Esophagus squamous epithelium (tissue), 5 donors: ENCODE results near the gene KCTD7. TPM values are rescaled to one million over a fixed set of nuclear protein-coding genes. Genes with fewer than 3 reads are reported as not detected.
"Not testable (repeated sequence)": the region's sequence is repeated elsewhere in the genome, so short reads cannot be mapped to it uniquely, and the experiment has no call there.

ENCODE experiments used
- DNase-seq: peaks from one replicate; lab custom pipeline; 2025; lab: John Stamatoyannopoulos, UW
- H3K27ac ChIP-seq, 4 donors: fragments of 200-600 bp; sonication (generic); one replicate each; pipeline ENCODE4 v1.5.1; 2016 to 2019; ENCODE audit warnings: mild to moderate bottlenecking in 1 of 4
- H3K27me3 ChIP-seq, 4 donors: fragments of 200-600 bp; sonication (generic); 1 replicate in 3 of 4; 2 replicates in 1 of 4; pipeline versions ENCODE4 v1.5.1 to v1.6.0; 2017 to 2021; ENCODE audit warnings: antibody characterized with exemption in 1 of 4
- H3K36me3 ChIP-seq, 3 donors: fragments of 200-600 bp; sonication (generic); one replicate each; pipeline ENCODE4 v1.5.1; 2016 to 2019
- H3K4me1 ChIP-seq, 3 donors: fragments of 200-600 bp; sonication (generic); one replicate each; pipeline ENCODE4 v1.5.1; 2017 to 2019
- H3K4me3 ChIP-seq, 4 donors: fragments of 200-600 bp; sonication (generic); 1 replicate in 3 of 4; 2 replicates in 1 of 4; pipeline ENCODE4 v1.5.1; 2016 to 2019; ENCODE audit warnings: mild to moderate bottlenecking in 2 of 4, moderate library complexity in 1 of 4
- H3K9me3 ChIP-seq, 3 donors: fragments of 200-600 bp; sonication (generic); one replicate each; pipeline ENCODE4 v1.5.1; 2016 to 2019
- POLR2A ChIP-seq, 4 donors: fragments of 450-650 bp; IDR thresholded peaks; one replicate each; pipeline ENCODE4 v1.6.1; 2017; ENCODE audit warnings: antibody characterized with exemption in 4 of 4, mild to moderate bottlenecking in 4 of 4, moderate library complexity in 3 of 4
- WGBS, 2 donors: methylation state at CpG; one replicate each; pipeline ENCODE4 v1.1.5; 2018; 5-methylcytosine and 5-hydroxymethylcytosine counted together
- intact Hi-C: fragments of 100-400 bp; cut with DNase I; formaldehyde crosslinking; loops from one replicate; pipeline ENCODE4 v1.15.0; 2022
- total RNA-seq, 4 donors: library from RNA; depleted of rRNA; stranded (reverse); fragments of >200 nt; gene quantifications; one replicate each; pipeline ENCODE4 v1.1.0, GENCODE V29; 2016
- TF ChIP-seq, protein P1 (sequence below), 6 experiments: fragments of 450-650 bp in 4 of 6; fragments of 200-600 bp in 2 of 6; sonication (generic) in 2 of 6; IDR thresholded peaks; one replicate each; pipeline ENCODE4 v1.5.1; 2016 to 2019; ENCODE audit warnings: antibody characterized with exemption in 6 of 6, mild to moderate bottlenecking in 4 of 6, moderate library complexity in 4 of 6
- donor health status: DM: yes; HTN: yes; CAD: no.

KCTD7 gene
- total RNA-seq, 4 donors from 2014 or later, result 0.99 to 6.1 (median 3.5) TPM

DNA sequence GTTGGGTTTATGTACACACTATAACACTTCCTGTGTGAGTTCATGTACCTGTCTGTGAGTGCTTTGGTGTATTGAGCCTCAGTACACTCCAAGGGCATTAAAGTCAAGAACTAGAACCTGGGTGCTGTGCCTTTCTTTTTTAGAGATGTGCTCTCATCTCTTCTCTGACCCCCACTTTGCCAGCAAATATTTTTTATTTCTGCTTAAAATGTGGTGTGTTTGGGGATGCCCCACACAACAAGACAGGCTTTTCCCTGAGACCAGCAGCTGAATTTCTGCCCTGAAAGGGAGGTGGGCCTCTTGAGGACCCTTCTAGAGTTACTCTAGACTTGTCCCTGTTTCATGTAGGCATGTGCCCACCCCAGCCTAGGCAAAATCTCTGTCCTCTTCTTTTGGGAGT lies 14.3 kb downstream of the KCTD7 start:
- Histone ChIP-seq H3K9me3 (no peaks in the 10 kb centered on the region), H3K4me1 (peaks cover 0 to 8% (median 0%) of the 10 kb centered on the region in 3 donors), H3K27me3 (no peaks in the 10 kb centered on the region), H3K4me3 (no peak overlapping the region), H3K36me3 (peaks cover 13 to 87% (median 16%) of the 10 kb centered on the region in 3 donors), H3K27ac (no peak overlapping the region)
- intact Hi-C loops, result no loop called here
- DNase-seq, result no peak
- TF ChIP-seq, protein P1, sequence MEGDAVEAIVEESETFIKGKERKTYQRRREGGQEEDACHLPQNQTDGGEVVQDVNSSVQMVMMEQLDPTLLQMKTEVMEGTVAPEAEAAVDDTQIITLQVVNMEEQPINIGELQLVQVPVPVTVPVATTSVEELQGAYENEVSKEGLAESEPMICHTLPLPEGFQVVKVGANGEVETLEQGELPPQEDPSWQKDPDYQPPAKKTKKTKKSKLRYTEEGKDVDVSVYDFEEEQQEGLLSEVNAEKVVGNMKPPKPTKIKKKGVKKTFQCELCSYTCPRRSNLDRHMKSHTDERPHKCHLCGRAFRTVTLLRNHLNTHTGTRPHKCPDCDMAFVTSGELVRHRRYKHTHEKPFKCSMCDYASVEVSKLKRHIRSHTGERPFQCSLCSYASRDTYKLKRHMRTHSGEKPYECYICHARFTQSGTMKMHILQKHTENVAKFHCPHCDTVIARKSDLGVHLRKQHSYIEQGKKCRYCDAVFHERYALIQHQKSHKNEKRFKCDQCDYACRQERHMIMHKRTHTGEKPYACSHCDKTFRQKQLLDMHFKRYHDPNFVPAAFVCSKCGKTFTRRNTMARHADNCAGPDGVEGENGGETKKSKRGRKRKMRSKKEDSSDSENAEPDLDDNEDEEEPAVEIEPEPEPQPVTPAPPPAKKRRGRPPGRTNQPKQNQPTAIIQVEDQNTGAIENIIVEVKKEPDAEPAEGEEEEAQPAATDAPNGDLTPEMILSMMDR (IDR thresholded peaks at IDR 0.05), result no peak
- no peak for TF ChIP-seq POLR2A (IDR thresholded peaks at IDR 0.05)

- intact Hi-C loops, result no loop called here
- no peaks in the 10 kb centered on the region for H3K9me3 ChIP-seq
- no peak overlapping the region for H3K27ac ChIP-seq
- TF ChIP-seq, protein P1 (IDR thresholded peaks at IDR 0.05), result no peak
- no peak for TF ChIP-seq POLR2A (IDR thresholded peaks at IDR 0.05)
- H3K36me3 ChIP-seq, result peaks cover 13 to 82% (median 15%) of the 10 kb centered on the region in 3 donors
- H3K27me3 ChIP-seq, result no peaks in the 10 kb centered on the region
- no peak overlapping the region for H3K4me3 ChIP-seq
- 81 to 82% methylated on average over 2 of the region's 2 CpGs for WGBS, 2 donors
- DNase-seq, result no peak
- H3K4me1 ChIP-seq, result peaks cover 0 to 8% (median 0%) of the 10 kb centered on the region in 3 donors
Measured at GRCh38 chr7:66643395-66643794, 14.7 kb downstream of the KCTD7 start.

DNA sequence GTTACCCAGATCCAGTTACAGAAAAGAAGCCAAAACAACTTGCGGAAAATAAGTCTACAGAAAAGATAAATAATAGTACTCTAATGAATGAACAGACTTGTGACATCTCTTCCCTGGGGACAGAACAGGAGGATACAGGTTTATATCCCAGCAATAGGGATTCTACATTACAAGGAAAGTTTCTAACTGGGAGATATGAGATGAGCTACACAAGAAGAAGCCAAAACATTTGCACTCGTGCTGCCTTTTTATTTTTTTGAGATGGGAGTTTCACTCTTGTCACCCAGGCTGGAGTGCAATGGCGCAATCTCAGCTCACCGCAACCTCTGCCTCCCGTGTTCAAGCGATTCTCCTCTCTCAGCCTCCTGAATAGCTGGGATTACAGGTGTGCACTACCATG lies 22.3 kb downstream of the KCTD7 start:
- H3K4me1 ChIP-seq, result peaks cover 0 to 19% (median 9%) of the 10 kb centered on the region in 3 donors
- H3K9me3 ChIP-seq, intact Hi-C loops, H3K27ac ChIP-seq, H3K4me3 ChIP-seq, DNase-seq, H3K27me3 ChIP-seq: not testable (repeated sequence)
- H3K36me3 ChIP-seq, result peaks cover 0 to 14% (median 0%) of the 10 kb centered on the region in 3 donors
- WGBS, 2 donors, result 69 to 80% methylated on average over 6 of the region's 6 CpGs

DNA sequence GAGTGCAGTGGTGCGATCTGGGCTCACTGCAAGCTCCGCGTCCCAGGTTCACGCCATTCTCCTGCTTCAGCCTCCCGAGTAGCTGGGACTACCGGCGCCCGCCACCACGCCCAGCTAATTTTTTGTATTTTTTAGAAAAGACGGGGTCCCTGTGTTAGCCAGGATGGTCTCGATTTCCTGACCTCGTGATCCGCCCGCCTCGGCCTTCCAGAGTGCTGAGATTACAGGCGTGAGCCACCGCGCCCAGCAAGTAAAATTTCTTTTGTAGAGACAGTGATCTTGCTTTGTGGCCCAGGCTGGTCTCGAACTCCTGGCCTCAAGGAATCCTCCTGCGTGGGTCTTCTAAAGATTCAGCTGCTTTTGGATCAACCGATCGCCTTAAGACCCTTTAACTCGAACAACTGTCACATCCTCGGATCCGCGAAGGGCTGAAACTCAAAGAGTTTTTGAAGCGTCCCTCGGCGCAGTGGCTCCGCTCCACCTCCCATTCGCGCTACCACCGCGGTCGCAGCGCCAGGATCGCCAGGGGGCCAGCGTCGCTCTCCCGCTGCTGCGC lies 25.1 kb downstream of the KCTD7 start:
- WGBS, 2 donors, result 11 to 14% methylated on average over 19 to 30 of the region's 41 CpGs

DNA sequence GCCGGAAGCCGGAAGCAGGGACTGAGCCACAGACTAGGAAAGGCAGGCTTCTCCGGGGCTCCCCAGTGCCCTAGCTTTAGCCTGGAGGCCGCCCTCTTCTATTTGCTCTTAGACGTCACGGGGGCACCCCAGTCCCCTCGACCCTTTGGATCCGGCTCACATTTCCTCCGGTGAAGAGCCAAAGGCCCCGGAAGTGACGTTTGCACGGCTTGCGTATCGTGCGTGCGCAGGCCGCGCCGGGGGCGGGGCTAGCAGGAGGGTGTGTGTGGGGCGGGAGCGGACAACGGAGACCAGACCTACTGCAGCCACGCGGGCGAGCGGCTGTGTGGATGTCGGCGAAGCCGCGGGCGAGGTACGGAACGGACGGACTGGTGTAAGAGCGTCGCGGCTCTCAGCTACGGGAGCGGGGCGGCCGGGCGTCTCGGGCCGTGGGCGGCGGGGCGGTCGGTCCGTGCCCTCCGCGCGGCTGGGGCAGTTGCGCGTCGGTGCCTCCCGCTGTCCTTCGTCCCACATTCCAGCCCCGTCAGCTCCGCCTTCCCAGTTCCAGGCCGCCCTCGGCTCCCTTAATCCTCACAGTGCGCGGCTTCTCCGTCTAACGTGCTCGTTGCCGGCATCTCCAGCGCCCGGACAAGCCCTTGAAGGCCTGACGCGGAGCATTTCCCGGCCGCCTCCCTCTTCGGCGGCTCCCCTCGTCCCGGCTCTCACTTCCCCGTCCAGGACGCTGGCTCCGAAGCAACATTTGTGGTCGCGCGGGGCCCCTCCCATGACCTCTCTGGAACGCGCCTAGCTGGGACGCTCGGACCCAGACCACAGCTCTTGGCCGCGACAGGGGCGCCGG lies 25.8 kb downstream of the KCTD7 start:
- Histone ChIP-seq H3K27ac (peak overlapping the region; percentile 97 to 99 (median 98)), H3K9me3 (no peaks in the 10 kb centered on the region), H3K4me3 (peak overlapping the region; percentile 87 to 92 (median 90)), H3K4me1 (peaks cover 3 to 25% (median 13%) of the 10 kb centered on the region in 3 donors), H3K36me3 (no peaks in the 10 kb centered on the region), H3K27me3 (no peaks in the 10 kb centered on the region)
- 0% methylated on average over 4 to 36 of the region's 92 CpGs for WGBS, 2 donors
- peak; percentile 95 for DNase-seq
- peak in 3 of 4 donors; percentile 80 to 98 (median 97) for TF ChIP-seq POLR2A (IDR thresholded peaks at IDR 0.05)
- TF ChIP-seq, protein P1 (IDR thresholded peaks at IDR 0.05), result peak in 1 of 6 experiments; percentile 42
- intact Hi-C loops, result no loop called here

More for the DNA sequence above, 25.1 kb downstream of the KCTD7 start:
- H3K4me1 ChIP-seq, result peaks cover 3 to 25% (median 13%) of the 10 kb centered on the region in 3 donors
- peak overlapping the region; percentile 87 to 92 (median 90) for H3K4me3 ChIP-seq
- H3K9me3 ChIP-seq, H3K27me3 ChIP-seq, DNase-seq, H3K36me3 ChIP-seq, intact Hi-C loops: not testable (repeated sequence)
- TF ChIP-seq, protein P1 (IDR thresholded peaks at IDR 0.05), result peak in 1 of 6 experiments; percentile 16
- peak overlapping the region; percentile 97 to 99 (median 98) for H3K27ac ChIP-seq
